GM19238 (cell line): Measurements from ENCODE around the gene RAB33A.
"Not testable (repeated sequence)": the region's sequence is repeated elsewhere in the genome, so short reads cannot be mapped to it uniquely, and the experiment has no call there.

Experiments
- DNase-seq: peaks from one replicate; pipeline ENCODE4 v3.0.0; 2011; ENCODE audit warnings: low spot score; ENCODE audit not compliant: insufficient read length

RAB33A gene

GRCh38 chrX:130231184-130231583 is 59.4 kb downstream of the RAB33A start:
- DNase-seq: not testable (repeated sequence)
